PC-3 (cell line): ENCODE measurements around the gene OR10A5. TPM values are rescaled to one million over a fixed set of nuclear protein-coding genes. Genes with fewer than 3 reads are reported as not detected.

Experiments
- ATAC-seq: fragments of 200-7000 bp; cut with Tn5 transposase; 2 replicates; pipeline ENCODE4 v1.9.1; 2020; ENCODE audit warnings: mild to moderate bottlenecking, moderate library complexity
- BruUV-seq: library from RNA; stranded (reverse); fragments of 400-500 nt; replicated peaks from 2 replicates; lab custom pipeline; 2021; lab: Mats Ljungman, UMichigan
- CTCF ChIA-PET: fragments of 300-600 bp; sonication (Branson Sonifier 250); formaldehyde crosslinking; loops from one replicate; lab custom pipeline; 2022; ENCODE audit warnings: antibody characterized with exemption; lab: Charles Lee
- POLR2A ChIA-PET: fragments of 300-600 bp; sonication (Branson Sonifier 250); formaldehyde crosslinking; loops from one replicate; lab custom pipeline; 2022; ENCODE audit warnings: antibody characterized with exemption; ENCODE audit not compliant: unreplicated experiment; lab: Charles Lee
- DNase-seq: peaks from one replicate; pipeline ENCODE4 v3.0.0-alpha.2; 2015
- H2AFZ ChIP-seq: fragments of 300-600 bp; sonication (generic); 2 replicates; pipeline ENCODE4 v1.6.0; 2016; ENCODE audit warnings: antibody characterized with exemption, low read length
- H3F3A ChIP-seq: fragments of 300-600 bp; sonication (generic); one replicate; pipeline ENCODE4 v1.6.0; 2017; ENCODE audit warnings: antibody characterized with exemption, low read length, control low read depth, mild to moderate bottlenecking; ENCODE audit not compliant: unreplicated experiment
- H3K27ac ChIP-seq: fragments of 300-600 bp; sonication (generic); 2 replicates; pipeline ENCODE4 v1.5.1; 2016; ENCODE audit warnings: mild to moderate bottlenecking, low read length
- H3K27me3 ChIP-seq: fragments of 300-600 bp; sonication (generic); 2 replicates; pipeline ENCODE4 v1.6.1; 2016; ENCODE audit warnings: low read length, mixed read lengths
- H3K36me3 ChIP-seq: fragments of 300-600 bp; sonication (generic); 2 replicates; pipeline ENCODE4 v1.6.1; 2016; ENCODE audit warnings: low read depth, mixed run types, low read length, mixed read lengths
- H3K4me1 ChIP-seq: fragments of 300-600 bp; sonication (generic); 2 replicates; pipeline ENCODE4 v1.5.1; 2016; ENCODE audit warnings: low read length; ENCODE audit not compliant: insufficient read depth
- H3K4me2 ChIP-seq: fragments of 300-600 bp; sonication (generic); 2 replicates; pipeline ENCODE4 v1.6.0; 2016; ENCODE audit warnings: low read length
- H3K4me3 ChIP-seq: fragments of 300-600 bp; sonication (generic); 2 replicates; pipeline ENCODE4 v1.5.1; 2016; ENCODE audit warnings: mild to moderate bottlenecking, low read length, mixed read lengths
- H3K79me2 ChIP-seq: fragments of 300-600 bp; sonication (generic); 2 replicates; pipeline ENCODE4 v1.6.1; 2017; ENCODE audit warnings: low read length, mixed read lengths
- H3K9ac ChIP-seq: fragments of 300-600 bp; sonication (generic); 2 replicates; pipeline ENCODE4 v1.6.0; 2016; ENCODE audit warnings: mild to moderate bottlenecking, low read length
- H3K9me2 ChIP-seq: fragments of 300-600 bp; sonication (generic); replicated peaks from 2 replicates; pipeline ENCODE4 v1.6.1; 2016; ENCODE audit warnings: mixed run types, low read length, mixed read lengths
- H3K9me3 ChIP-seq: fragments of 300-600 bp; sonication (generic); 2 replicates; pipeline ENCODE4 v1.6.1; 2016; ENCODE audit warnings: low read length, mixed read lengths
- H4K20me1 ChIP-seq: fragments of 300-600 bp; sonication (generic); 2 replicates; pipeline ENCODE4 v1.6.1; 2016; ENCODE audit warnings: low read length, mixed read lengths
- EZH2 ChIP-seq: fragments of 300-600 bp; sonication (generic); IDR thresholded peaks from one replicate; pipeline ENCODE4 v1.6.1; 2017; ENCODE audit warnings: antibody characterized with exemption, mild to moderate bottlenecking, low read length; ENCODE audit not compliant: unreplicated experiment
- EZH2phosphoT487 ChIP-seq: fragments of 300-600 bp; sonication (generic); IDR thresholded peaks from 2 replicates; pipeline ENCODE4 v1.6.1; 2018; ENCODE audit warnings: mild to moderate bottlenecking, antibody characterized with exemption, low read length, borderline replicate concordance
- intact Hi-C: fragments of 100-400 bp; cut with micrococcal nuclease; formaldehyde crosslinking; loops from 2 replicates; pipeline ENCODE4 v1.9.0; 2023
- total RNA-seq: library from RNA; depleted of rRNA; stranded (reverse); fragments of >200 nt; gene quantifications from 2 replicates; pipeline ENCODE4 v1.2.3, GENCODE V29; 2014
- TF ChIP-seq, protein P1 (sequence below): fragments of 300-600 bp; sonication (generic); conservative IDR thresholded peaks from 2 replicates; pipeline ENCODE4 v1.5.1; 2017; ENCODE audit warnings: antibody characterized with exemption, low read depth, mild to moderate bottlenecking, low read length

Gene OR10A5
- total RNA-seq, 1 experiment from 2014 or later, result not detected

DNA sequence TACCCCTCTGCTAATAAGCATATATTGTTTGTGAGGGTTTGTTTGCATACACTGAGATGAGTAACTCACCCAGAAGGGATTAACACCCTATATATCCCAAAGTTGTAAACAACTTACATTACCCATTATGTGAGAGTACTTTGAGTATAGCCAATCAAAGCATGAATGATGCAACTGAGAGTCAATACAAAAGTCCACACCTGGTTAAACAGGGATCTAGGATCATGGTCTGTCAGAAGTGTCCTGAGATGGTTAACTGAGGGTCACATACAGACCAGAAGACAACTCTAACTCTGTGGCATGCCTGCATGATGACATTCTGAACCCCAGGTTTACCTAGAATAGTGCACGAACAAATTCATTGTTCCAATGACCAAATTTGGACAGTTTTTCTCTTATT lies 17.4 kb upstream of the OR10A5 start:
- DNase-seq (no peak), ATAC-seq (no peak)
- intact Hi-C loops, result no loop called here
- POLR2A ChIA-PET, result no interaction called here
- Histone ChIP-seq H3K9ac (no peak overlapping the region), H3K4me1 (no peaks in the 10 kb centered on the region), H3K79me2 (no peaks in the 10 kb centered on the region), H3K4me2 (no peak overlapping the region), H3F3A (no peaks in the 10 kb centered on the region), H3K27ac (no peak overlapping the region), H3K27me3 (no peaks in the 10 kb centered on the region), H3K9me3 (no peaks in the 10 kb centered on the region), H4K20me1 (no peaks in the 10 kb centered on the region), H2AFZ (no peak overlapping the region), H3K36me3 (no peaks in the 10 kb centered on the region), H3K9me2 (no peaks in the 10 kb centered on the region), H3K4me3 (no peak overlapping the region)
- CTCF ChIA-PET, result interaction anchor here (0.6 kb wide), 1 partner anchor 92 kb away, joined by 5 read pairs; no protein-coding TSS in a partner anchor
- BruUV-seq, result no TSS peak
- no peak for TF ChIP-seq EZH2phosphoT487
- no peak for TF ChIP-seq EZH2
- TF ChIP-seq, protein P1, sequence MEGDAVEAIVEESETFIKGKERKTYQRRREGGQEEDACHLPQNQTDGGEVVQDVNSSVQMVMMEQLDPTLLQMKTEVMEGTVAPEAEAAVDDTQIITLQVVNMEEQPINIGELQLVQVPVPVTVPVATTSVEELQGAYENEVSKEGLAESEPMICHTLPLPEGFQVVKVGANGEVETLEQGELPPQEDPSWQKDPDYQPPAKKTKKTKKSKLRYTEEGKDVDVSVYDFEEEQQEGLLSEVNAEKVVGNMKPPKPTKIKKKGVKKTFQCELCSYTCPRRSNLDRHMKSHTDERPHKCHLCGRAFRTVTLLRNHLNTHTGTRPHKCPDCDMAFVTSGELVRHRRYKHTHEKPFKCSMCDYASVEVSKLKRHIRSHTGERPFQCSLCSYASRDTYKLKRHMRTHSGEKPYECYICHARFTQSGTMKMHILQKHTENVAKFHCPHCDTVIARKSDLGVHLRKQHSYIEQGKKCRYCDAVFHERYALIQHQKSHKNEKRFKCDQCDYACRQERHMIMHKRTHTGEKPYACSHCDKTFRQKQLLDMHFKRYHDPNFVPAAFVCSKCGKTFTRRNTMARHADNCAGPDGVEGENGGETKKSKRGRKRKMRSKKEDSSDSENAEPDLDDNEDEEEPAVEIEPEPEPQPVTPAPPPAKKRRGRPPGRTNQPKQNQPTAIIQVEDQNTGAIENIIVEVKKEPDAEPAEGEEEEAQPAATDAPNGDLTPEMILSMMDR, result no peak

DNA sequence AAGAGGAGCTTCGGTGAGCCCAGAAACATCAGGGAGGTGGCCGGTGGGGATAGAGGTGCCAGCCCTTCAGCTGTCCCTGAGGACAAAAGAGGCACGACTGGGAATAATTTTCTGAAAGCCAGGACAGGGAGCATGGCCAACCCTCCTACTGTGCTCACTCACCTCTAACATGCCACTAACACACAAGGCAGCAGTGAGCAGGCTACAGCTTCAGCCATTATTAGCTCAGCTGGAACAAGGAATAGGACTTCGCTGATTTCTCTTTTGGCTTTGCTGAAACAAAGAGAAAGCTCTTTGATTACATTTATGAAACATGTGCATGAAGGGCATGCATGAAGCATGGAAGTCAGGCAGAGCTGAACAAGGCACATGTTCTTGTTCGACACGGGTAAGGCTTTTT lies 12.1 kb upstream of the OR10A5 start:
- H3K4me2 ChIP-seq, result no peak overlapping the region
- H3K9me2 ChIP-seq, result no peaks in the 10 kb centered on the region
- DNase-seq (no peak), ATAC-seq (no peak)
- no peaks in the 10 kb centered on the region for H3K36me3 ChIP-seq
- BruUV-seq, result no TSS peak
- H3K9me3 ChIP-seq, result no peaks in the 10 kb centered on the region
- H4K20me1 ChIP-seq, result no peaks in the 10 kb centered on the region
- TF ChIP-seq EZH2phosphoT487 (no peak), EZH2 (no peak)
- TF ChIP-seq, protein P1, result no peak
- POLR2A ChIA-PET, result no interaction called here
- no peak overlapping the region for H2AFZ ChIP-seq
- intact Hi-C loops, result no loop called here
- H3K27ac ChIP-seq, result no peak overlapping the region
- no peaks in the 10 kb centered on the region for H3K4me1 ChIP-seq
- CTCF ChIA-PET, result no interaction called here
- H3K9ac ChIP-seq, result no peak overlapping the region
- no peaks in the 10 kb centered on the region for H3F3A ChIP-seq
- H3K4me3 ChIP-seq, result no peak overlapping the region
- H3K79me2 ChIP-seq, result no peaks in the 10 kb centered on the region
- H3K27me3 ChIP-seq, result no peaks in the 10 kb centered on the region

DNA sequence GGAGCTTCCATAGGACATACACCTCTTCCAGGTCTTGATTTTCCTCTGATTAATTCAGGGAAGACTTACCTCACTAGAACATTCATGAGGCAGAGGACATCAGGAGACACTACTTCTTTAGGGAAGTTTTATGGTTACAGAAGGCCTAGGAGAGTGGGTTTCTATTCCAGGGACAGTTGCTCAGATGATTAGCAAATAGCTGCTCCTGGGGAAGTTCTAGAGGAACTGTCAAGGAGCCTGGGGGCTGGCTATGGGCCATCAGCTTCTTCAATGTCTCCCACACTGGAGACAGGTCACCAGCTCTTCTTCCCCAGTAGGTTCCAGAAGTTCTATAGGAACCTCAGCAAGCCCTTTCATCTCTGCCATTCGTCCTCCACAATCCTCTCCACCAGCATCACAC lies 11.5 kb upstream of the OR10A5 start:
- H3K4me1 ChIP-seq, result no peaks in the 10 kb centered on the region
- no peaks in the 10 kb centered on the region for H4K20me1 ChIP-seq
- CTCF ChIA-PET, result no interaction called here

More for the DNA sequence above, 11.5 kb upstream of the OR10A5 start:
- no peak for DNase-seq
- no TSS peak for BruUV-seq
- TF ChIP-seq, protein P1, result no peak
- TF ChIP-seq EZH2, result no peak
- H3F3A ChIP-seq, result no peaks in the 10 kb centered on the region
- H3K4me3 ChIP-seq, result no peak overlapping the region
- H3K27me3 ChIP-seq, result no peaks in the 10 kb centered on the region
- intact Hi-C loops, result no loop called here
- no peak overlapping the region for H3K27ac ChIP-seq
- H3K36me3 ChIP-seq, result no peaks in the 10 kb centered on the region
- POLR2A ChIA-PET, result no interaction called here
- H3K79me2 ChIP-seq, result no peaks in the 10 kb centered on the region
- H3K4me2 ChIP-seq, result no peak overlapping the region
- no peaks in the 10 kb centered on the region for H3K9me2 ChIP-seq
- H3K9ac ChIP-seq, result no peak overlapping the region
- no peak overlapping the region for H2AFZ ChIP-seq
- no peaks in the 10 kb centered on the region for H3K9me3 ChIP-seq
- ATAC-seq, result no peak
